GM10847 (cell line): Measurements from ENCODE around the gene CPED1.

ENCODE experiments used
- POLR2A ChIP-seq: IDR thresholded peaks from 2 replicates; pipeline ENCODE4 v1.6.1; 2011; ENCODE audit not compliant: insufficient read length; ENCODE audit errors: extremely low read depth

Gene CPED1

DNA sequence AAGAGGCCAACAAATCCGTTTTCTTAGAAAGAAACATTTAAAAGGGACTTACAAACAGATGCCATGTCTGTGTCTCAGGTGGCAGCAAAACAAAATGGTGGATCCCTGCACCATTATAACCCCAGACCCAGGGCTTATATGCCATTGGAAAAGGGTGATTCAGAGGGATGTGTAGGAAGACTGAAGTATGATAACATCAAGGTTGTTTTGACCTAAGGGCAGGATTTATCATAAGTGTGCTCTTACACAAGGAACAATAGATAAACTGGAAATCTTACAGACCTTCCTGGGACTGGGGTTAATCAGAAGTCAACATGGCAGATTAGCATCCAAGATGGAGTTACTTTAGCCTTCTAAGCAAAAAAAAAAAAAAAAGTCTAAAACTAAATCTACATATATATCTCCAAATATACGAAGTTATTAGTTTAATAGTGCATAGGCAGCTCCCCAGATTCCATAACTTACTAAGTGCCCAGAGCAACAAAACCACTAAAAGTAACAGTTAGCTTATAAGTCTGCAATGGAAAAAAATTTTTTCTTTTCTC, 306.0 kb downstream of the CPED1 start:
- no peak for TF ChIP-seq POLR2A

DNA sequence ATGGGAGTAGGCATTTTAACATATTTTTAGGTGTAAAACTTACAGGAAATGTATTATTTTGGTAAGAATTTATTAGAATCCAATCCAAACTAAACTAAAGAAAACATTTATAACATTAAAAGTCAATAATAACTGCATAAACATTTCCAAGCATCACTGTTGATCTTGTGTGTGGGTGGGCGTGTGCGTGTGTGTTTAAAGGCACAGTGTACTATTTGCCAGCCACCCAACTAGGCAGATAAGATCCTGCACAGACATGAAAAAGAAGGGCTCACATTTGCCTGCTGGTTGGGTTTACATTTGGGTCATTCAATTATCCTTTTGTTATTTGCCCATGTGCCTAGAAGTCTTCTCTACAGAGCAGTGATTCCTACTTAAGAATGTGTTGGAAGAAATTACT, 309.3 kb downstream of the CPED1 start:
- TF ChIP-seq POLR2A, result no peak

GRCh38 chr7:121298831-121299239, 310.3 kb downstream of the CPED1 start:
- no peak for TF ChIP-seq POLR2A

DNA sequence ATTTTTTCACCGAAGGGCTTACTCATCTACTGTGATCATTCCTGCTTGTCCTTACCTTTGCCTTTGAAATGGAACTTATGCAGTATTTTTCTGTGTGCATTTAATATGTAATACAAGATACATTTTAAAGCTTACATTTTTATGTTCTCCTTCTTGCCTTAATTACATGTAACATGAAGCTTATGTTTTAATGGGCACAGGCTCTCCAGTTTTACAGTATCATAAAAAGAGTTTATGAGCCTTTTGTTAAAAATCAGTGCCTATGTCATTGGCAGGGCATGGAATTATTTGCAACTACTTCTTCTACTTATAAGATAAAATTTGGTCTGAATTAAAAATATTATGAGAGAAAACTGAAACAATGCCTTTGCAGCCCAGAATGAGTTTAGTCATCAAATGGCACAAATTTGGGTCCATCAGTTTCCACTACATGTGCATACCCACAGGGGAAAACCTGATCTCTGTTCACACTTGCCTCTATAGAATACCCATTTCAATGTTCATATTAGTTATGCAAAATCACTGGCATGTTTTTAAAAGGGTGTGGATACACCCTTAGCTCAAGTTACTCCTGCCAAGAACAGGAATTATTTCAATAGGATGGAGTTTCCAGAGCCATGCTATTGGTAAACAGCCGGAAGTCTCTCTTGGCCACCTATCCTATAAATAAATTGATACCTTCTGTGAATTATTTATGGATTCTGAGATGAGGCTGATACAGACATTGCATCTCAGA, 312.3 kb downstream of the CPED1 start:
- TF ChIP-seq POLR2A, result no peak

DNA sequence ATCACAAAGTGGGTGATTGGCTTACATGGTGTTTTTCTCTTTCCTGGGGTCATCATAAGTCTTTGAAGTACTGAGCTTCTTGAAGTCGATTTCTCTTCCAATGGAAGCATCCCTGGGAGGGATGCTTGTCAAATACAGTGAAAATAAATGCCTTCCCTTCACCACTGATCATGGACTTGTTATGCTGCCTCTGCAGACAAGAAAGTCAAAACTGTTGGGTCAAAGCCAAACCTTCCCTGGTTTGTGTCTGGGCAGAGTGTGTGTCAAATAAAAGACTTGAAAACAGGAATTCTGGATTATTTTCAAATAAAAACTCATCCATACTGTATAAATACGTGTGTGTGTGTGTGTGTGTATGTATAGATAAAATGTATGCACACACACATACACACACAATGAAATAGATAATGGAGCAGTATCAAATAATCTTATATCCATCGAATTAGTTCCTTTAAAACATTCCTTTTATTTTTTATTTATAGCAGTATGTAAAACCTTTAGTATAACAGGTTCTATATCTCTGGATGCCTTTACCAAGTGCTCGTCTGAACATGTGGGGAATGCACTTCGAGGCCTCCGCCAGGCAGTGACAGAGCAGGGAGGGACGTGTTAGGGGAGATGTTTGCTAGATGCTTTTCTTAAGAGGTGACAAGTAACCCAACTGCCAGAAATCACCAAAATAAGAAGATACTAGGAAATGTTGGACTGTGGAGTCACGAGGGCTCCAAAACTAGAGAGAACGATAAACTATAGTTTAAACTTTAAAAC, 313.1 kb downstream of the CPED1 start:
- no peak for TF ChIP-seq POLR2A

DNA sequence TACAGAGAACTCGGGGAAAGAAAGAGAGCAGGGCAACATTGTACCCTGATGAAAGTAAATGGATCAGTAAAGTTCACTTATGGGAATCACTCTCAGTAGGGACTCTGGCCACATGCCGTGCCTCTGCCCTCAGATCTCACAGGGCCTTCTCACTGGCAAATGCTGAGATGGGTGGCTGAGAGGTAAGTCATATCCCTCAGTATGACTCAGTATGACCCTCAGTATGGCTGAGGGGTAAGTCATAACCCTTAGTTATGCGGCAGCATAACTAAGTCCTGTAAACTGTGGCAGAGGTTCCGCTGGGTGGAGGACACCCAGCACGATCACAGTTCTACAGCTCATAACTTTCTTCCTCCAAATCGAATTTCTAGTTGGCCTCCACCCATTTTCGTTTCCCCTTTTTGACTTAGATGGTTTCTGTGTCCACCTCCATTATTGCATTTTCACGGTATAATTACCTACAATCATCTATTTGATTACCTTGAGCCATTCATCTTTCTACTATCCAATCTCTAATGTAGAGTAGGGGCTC, 313.8 kb downstream of the CPED1 start:
- TF ChIP-seq POLR2A, result no peak

DNA sequence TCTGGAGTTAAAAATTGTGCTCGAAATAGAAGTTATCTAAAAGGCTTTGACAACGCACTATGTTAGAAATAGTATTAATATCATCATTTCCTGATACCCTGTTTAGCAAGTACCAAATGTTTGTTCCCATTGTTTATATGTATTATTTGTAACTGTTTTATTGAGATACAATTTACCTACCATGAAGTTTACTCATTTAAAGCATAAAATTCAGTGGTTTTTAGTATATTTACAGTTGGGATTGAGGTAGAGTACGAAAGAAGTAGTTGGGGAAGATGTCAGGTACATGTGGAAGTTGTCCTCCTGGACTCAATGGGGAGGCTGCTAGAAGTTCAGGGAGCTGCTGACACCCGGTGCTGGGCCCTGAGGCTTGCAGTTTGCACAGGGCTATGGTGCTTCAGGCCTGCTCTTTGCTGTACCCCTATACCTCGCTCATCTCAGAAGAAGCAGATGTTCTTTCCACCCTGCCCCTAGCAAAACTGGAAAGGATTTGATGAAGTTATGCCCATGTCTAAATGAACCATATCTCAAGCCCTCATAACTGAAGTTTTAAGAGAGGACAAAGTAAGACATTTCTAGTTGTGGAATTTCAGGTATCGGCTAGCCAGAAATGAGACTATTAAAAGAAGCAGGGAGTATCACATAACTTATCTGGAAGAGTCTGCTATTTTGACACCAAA, 315.1 kb downstream of the CPED1 start:
- no peak for TF ChIP-seq POLR2A

GRCh38 chr7:121304102-121304658, 315.7 kb downstream of the CPED1 start:
- TF ChIP-seq POLR2A, result no peak

- TF ChIP-seq POLR2A, result no peak
Observed at GRCh38 chr7:121305109-121305508, 316.6 kb downstream of the CPED1 start.

DNA sequence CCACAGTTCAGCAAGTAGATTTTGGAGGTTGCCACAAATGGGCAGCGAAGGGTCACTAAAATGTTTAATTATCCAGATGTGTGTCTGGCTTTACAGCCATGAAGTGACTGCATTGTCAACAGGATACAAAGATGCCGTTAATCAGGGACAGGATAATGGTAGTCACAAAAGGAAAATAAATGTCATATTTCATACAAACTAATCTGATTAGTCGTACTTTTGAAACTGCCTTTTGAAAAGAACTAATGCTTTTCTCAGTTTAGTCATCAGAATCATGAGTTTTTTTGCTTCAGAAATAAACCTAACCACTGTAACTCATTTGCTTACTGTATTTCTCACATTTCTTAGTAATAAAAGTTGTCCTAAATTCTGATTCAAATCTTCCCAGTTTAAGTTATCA, 318.1 kb downstream of the CPED1 start:
- TF ChIP-seq POLR2A, result no peak

- no peak for TF ChIP-seq POLR2A
Observed at GRCh38 chr7:121307021-121307574, 318.6 kb downstream of the CPED1 start.

DNA sequence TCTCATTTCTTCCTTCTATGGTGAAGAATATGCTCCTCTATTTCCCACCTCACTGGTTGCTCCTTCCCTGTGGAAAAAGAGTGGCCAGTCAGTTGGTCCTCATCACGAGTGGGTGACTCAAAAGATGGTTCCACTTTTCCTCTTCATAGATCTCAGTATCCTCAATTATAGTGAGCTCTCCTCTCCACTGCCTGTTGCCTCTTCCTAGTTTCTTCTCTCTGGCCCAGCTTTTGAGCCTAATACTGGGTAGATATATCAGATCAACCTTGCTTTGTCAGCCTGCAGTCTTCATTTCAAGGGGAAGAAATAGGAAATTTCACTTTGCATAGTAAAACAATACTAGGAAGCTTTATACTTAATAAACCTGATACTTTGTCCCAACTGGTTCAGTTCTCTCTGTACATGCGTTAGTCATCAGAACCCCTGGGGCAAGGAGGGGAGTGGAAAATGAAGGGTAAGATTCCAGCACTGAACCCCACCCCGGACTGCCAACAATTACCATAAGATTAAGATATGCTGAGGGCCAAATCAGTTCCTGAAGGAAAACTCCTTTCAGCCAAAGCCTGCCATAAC, 324.8 kb downstream of the CPED1 start:
- no peak for TF ChIP-seq POLR2A

- TF ChIP-seq POLR2A, result no peak
Observed at GRCh38 chr7:121313793-121314676, 325.5 kb downstream of the CPED1 start.

DNA sequence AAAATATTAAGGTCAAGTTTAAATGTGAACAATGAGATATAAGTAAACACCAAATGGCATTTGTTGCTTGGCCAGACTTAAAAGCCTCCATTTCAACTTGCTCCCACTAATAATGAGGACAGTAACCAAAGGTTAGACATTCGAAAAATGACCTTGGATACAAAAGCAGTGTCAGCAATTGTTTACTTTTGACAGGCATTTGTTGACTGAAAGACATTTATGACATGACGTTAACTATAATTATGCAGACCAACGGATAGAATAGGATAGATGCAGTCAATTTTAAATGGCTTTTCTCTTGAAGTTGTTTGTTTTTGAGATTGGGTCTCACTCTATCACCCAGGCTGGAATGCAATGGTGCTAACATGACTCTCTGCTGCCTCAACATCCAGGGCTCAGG, 333.9 kb downstream of the CPED1 start:
- TF ChIP-seq POLR2A, result no peak
